GM10248 (cell line): ENCODE measurements around the gene GNRHR.

Source experiments
- CTCF ChIA-PET: fragments of 300-600 bp; sonication (Branson Sonifier 250); formaldehyde crosslinking; extraction: SDS; loops from one replicate; lab custom pipeline; 2021; ENCODE audit warnings: antibody characterized with exemption; lab: Yijun Ruan, JAX
- POLR2A ChIA-PET: fragments of 350-650 bp; sonication (Branson Sonifier 250); formaldehyde crosslinking; extraction: SDS; loops from one replicate; lab custom pipeline; 2020; ENCODE audit warnings: antibody characterized with exemption; lab: Yijun Ruan, JAX
- DNase-seq: peaks from one replicate; pipeline ENCODE4 v3.0.0; 2012; ENCODE audit errors: extremely low spot score
- TF ChIP-seq, protein P1 (sequence below): IDR thresholded peaks from 2 replicates; pipeline ENCODE4 v1.5.1; 2012; ENCODE audit warnings: mild to moderate bottlenecking, low read depth; ENCODE audit errors: extremely low read depth, missing control alignments, control extremely low read depth

Gene GNRHR

DNA sequence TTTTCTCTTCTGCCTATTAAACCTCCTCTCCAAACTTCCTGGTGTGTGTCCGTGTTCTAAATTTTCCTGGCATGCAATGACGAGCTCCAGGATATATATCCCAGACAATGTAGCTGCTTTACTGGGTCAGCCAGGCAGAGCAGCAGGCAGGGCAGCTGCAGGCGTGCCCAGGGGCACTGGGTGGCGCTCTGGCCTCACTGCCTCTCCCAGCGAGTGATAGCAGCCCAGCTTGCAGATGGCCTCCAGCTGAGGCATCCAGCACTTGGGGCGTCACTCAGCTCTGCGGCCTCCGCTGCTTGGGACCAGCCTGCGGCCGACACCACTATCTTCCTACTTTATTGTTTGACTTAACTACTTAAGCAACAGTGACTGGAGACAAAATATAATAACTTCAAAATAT is 30.2 kb downstream of the GNRHR start:
- TF ChIP-seq, protein P1, sequence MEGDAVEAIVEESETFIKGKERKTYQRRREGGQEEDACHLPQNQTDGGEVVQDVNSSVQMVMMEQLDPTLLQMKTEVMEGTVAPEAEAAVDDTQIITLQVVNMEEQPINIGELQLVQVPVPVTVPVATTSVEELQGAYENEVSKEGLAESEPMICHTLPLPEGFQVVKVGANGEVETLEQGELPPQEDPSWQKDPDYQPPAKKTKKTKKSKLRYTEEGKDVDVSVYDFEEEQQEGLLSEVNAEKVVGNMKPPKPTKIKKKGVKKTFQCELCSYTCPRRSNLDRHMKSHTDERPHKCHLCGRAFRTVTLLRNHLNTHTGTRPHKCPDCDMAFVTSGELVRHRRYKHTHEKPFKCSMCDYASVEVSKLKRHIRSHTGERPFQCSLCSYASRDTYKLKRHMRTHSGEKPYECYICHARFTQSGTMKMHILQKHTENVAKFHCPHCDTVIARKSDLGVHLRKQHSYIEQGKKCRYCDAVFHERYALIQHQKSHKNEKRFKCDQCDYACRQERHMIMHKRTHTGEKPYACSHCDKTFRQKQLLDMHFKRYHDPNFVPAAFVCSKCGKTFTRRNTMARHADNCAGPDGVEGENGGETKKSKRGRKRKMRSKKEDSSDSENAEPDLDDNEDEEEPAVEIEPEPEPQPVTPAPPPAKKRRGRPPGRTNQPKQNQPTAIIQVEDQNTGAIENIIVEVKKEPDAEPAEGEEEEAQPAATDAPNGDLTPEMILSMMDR = no peak
- ChIA-PET POLR2A (no interaction called here), CTCF (interaction anchor here (0.6 to 1.9 kb wide), 5 partner anchors 10 to 24 kb away, joined by 3 to 6 read pairs (median 4); partner anchors contain the start of gene UBA6)
- DNase-seq = no peak

DNA sequence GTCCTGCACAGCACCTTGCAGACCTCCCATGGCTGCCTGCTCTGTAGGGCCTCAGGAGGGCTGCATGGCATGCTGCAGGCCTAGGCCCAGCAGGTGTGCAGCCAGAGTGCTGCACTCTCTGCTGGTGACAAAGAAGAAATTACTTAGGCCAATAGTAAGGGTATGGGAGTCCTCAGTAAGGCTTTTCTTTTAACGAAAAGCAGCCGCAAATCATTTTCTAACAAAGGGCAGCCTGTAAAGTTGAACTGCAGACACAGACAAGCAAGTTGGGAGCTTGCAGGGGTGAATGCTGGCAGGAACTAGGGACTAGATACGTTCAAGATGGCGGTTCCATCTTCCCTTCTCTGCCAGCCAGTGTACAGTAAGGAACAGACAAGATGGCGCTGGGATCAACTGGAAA is 30.8 kb downstream of the GNRHR start:
- ChIA-PET POLR2A (no interaction called here), CTCF (interaction anchor here (1.4 to 1.9 kb wide), 4 partner anchors 9 to 24 kb away, joined by 3 to 6 read pairs (median 4); partner anchors contain the start of gene UBA6)
- TF ChIP-seq, protein P1 = no peak
- no peak for DNase-seq

DNA sequence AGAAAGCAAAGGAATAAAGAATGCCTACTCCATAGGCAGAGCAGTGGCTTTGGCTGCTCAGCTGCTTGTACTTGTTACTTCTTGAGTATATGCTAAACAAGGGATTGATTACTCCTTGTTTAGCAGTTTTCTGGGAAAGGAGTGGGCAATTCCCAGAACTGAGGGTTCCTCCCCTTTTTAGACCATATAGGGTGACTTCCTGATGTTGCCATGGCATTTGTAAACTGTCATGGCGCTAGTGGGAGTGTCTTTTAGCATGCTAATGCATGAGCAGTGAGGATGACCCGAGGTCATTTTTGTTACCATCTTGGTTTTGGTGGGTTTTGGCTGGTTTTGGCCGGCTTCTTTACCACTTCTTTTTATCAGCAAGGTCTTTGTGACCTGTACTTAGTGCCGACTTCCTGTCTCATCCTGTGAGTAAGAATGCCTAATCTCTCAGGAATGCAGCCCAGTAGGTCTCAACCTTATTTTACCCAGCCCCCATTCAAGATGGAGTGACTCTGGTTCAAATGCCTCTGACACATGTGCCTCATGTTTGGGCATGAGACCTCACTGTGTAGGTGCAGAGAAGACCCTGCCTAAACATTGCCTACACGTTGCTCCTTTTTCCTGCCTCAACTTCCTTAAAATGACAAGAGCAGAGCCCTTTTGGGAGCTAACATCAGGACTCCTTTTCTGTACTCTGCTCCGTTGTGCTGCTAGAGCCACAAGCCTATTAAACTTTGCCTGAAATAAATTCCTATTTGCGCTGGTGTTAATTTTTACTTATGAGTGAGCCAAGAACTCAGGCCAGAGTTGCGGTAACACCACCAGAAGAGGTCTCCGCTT is 32.2 kb downstream of the GNRHR start:
- CTCF ChIA-PET = interaction anchor here (1.0 to 1.7 kb wide), 2 partner anchors 23 to 25 kb away, joined by 3 to 8 read pairs; no protein-coding TSS in a partner anchor
- POLR2A ChIA-PET = no interaction called here
- TF ChIP-seq, protein P1 = no peak
- no peak for DNase-seq

DNA sequence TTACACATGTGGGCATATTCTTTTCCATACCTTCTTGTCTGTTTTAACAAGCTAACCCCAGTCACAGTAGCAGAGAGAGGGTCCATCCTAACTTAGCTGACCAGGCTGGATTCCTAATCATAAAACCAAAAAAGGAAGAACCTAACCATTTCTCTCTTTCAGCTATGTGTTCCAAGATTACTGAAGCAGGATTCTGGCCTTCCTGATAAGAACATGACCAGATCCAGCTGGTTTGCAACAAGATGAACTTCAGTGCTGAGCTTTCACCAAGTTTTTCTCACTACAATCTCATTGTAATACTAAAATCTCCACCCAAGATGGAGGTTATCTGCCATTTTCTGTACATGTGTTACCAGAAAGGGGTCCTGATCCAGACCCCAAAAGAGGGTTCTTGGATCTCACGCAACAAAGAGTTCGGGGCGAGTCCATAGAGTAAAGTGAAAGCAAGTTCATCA is 32.8 kb downstream of the GNRHR start:
- ChIA-PET CTCF (interaction anchor here (1.0 to 1.7 kb wide), 2 partner anchors 23 to 25 kb away, joined by 3 to 8 read pairs; no protein-coding TSS in a partner anchor), POLR2A (no interaction called here)
- TF ChIP-seq, protein P1 = no peak
- no peak for DNase-seq

DNA sequence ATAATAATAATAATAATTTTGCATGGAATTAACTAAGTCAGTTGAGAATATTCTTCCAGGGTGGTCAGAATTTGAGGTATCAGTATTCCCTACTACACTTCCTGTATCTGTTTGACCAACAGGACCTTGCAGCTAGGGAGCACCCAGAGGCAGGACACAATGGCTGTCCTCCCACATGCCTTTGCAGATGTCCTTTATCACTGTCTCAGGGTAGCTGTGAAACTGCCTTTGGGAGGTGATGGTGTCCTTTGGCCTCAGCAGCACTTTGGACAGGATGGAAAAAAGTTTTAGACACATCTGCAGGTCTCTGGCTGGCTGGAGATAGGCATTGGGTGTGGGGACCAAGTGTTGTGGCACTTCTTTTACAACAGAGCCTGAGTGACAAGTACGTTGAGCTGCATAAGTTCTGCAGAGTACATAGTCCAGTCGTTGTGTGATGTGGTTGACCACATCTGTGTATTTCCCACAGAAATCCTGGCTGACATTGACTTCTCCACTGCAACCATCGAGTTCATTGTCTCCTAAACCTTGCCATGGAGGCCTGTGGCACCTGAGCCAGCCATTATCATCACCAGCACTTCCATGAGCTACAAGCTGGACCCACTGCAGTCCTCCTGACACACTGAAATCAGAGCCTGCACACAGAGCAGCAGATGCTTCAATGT is 34.1 kb downstream of the GNRHR start:
- no peak for DNase-seq
- TF ChIP-seq, protein P1 = no peak
- ChIA-PET POLR2A (no interaction called here), CTCF (interaction anchor here (1.2 to 1.7 kb wide), 3 partner anchors 14 to 24 kb away, joined by 3 to 8 read pairs (median 6); no protein-coding TSS in a partner anchor)

DNA sequence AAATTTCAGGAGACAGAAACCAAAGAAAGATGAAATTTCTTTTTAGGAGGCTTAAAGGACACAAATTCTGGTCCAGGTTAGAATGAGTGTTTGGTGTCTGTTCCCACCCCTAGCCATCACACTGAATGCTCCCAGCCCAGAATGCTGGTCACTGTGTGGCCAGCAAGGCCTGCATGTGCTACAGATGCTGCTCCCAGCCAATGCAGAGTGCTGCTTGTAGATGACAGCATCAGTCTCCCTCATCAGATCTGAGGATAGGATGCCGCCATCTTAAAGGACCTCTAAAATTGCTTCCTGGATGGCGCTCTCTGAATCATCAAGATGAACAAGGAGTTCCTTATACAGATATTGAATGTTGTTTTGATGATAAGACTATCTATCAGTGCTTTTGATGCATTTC is 35.3 kb downstream of the GNRHR start:
- no peak for DNase-seq
- TF ChIP-seq, protein P1 = no peak
- CTCF ChIA-PET = interaction anchor here (2.4 kb wide), 1 partner anchor 28 kb away, joined by 10 read pairs; no protein-coding TSS in a partner anchor
- POLR2A ChIA-PET = no interaction called here
